BJ (cell line): Measurements from ENCODE around the gene OR5AU1. TPM values are rescaled to one million over a fixed set of nuclear protein-coding genes. Genes with fewer than 3 reads are reported as not detected.

ENCODE experiments used
- CTCF ChIA-PET: fragments of 350-600 bp; formaldehyde crosslinking; extraction: SDS; loops from one replicate; lab custom pipeline; 2021; ENCODE audit warnings: antibody characterized with exemption, inconsistent platforms; lab: Yijun Ruan, JAX
- POLR2A ChIA-PET: fragments of 300-600 bp; sonication (Branson Sonifier 250); formaldehyde crosslinking; extraction: SDS; loops from one replicate; lab custom pipeline; 2021; ENCODE audit warnings: antibody characterized with exemption; lab: Charles Lee
- DNase-seq: peaks from one replicate; pipeline ENCODE4 v3.0.0-alpha.2; 2011; ENCODE audit warnings: low read depth
- H3K27me3 ChIP-seq: 2 replicates; pipeline ENCODE4 v1.6.0; 2011; ENCODE audit warnings: low read length; ENCODE audit not compliant: control insufficient read depth, insufficient read depth
- H3K36me3 ChIP-seq: 2 replicates; pipeline ENCODE4 v1.5.1; 2011; ENCODE audit warnings: low read length; ENCODE audit not compliant: control insufficient read depth, insufficient read depth
- H3K4me3 ChIP-seq: 2 replicates; pipeline ENCODE4 v1.5.1; 2011; ENCODE audit warnings: low read depth, mild to moderate bottlenecking, control low read depth, low read length
- CTCF ChIP-seq: IDR thresholded peaks from 2 replicates; pipeline ENCODE4 v1.5.1; 2011; ENCODE audit warnings: low read depth, mild to moderate bottlenecking, control low read depth, inconsistent platforms, low read length, moderate library complexity; ENCODE audit not compliant: insufficient read depth
- polyA plus RNA-seq: library from polyadenylated mRNA; depleted of rRNA; stranded (reverse); fragments of >200 nt; gene quantifications from 2 replicates; pipeline ENCODE4 v1.2.3, GENCODE V29; 2011

Gene OR5AU1
- polyA plus RNA-seq, 1 experiment, result not detected

- DNase-seq, result no peak
- Histone ChIP-seq H3K36me3 (no peaks in the 10 kb centered on the region), H3K4me3 (no peak overlapping the region), H3K27me3 (no peaks in the 10 kb centered on the region)
- peak; percentile 68 for TF ChIP-seq CTCF
- ChIA-PET POLR2A (no interaction called here), CTCF (interaction anchor here (0.8 to 2.6 kb wide), 11 partner anchors 9 to 121 kb away, joined by 3 to 21 read pairs (median 5); partner anchors contain the start of gene OR5AU1)
Measured at GRCh38 chr14:21136024-21136423, 19.8 kb downstream of the OR5AU1 start.

GRCh38 chr14:21133901-21134300 lies 22.0 kb downstream of the OR5AU1 start:
- POLR2A ChIA-PET, result no interaction called here
- Histone ChIP-seq H3K4me3 (no peak overlapping the region), H3K27me3 (no peaks in the 10 kb centered on the region), H3K36me3 (no peaks in the 10 kb centered on the region)
- TF ChIP-seq CTCF, result no peak
- DNase-seq, result no peak
- CTCF ChIA-PET, result no interaction called here

GRCh38 chr14:21123429-21123828 lies 32.4 kb downstream of the OR5AU1 start:
- no peak overlapping the region for H3K4me3 ChIP-seq
- no peaks in the 10 kb centered on the region for H3K36me3 ChIP-seq
- POLR2A ChIA-PET, result no interaction called here
- no peak for DNase-seq
- peaks cover 2% of the 10 kb centered on the region; the same call in 1 of the 2 replicates for H3K27me3 ChIP-seq
- TF ChIP-seq CTCF, result no peak
- CTCF ChIA-PET, result interaction anchor here (1.0 to 4.1 kb wide), 5 partner anchors 12 to 153 kb away, joined by 3 to 21 read pairs (median 4); no protein-coding TSS in a partner anchor

GRCh38 chr14:21121122-21121521 lies 34.7 kb downstream of the OR5AU1 start:
- CTCF ChIA-PET, result interaction anchor here (4.1 kb wide), 1 partner anchor 15 kb away, joined by 21 read pairs; no protein-coding TSS in a partner anchor
- no peak for TF ChIP-seq CTCF
- POLR2A ChIA-PET, result no interaction called here

GRCh38 chr14:21120686-21121085 lies 35.2 kb downstream of the OR5AU1 start:
- TF ChIP-seq CTCF, result no peak
- H3K36me3 ChIP-seq, result no peaks in the 10 kb centered on the region
- no peak overlapping the region for H3K4me3 ChIP-seq
- ChIA-PET CTCF (no interaction called here), POLR2A (no interaction called here)
- no peaks in the 10 kb centered on the region for H3K27me3 ChIP-seq
- DNase-seq, result no peak

More at GRCh38 chr14:21121122-21121521, 34.7 kb downstream of the OR5AU1 start:
- no peaks in the 10 kb centered on the region for H3K27me3 ChIP-seq
- DNase-seq, result no peak
- no peaks in the 10 kb centered on the region for H3K36me3 ChIP-seq
- no peak overlapping the region for H3K4me3 ChIP-seq
